T-helper 2 cell (primary cell): ENCODE data around the gene IKZF5.

Experiments
- DNase-seq, 5 experiments: peaks; one replicate each; pipeline versions ENCODE4 v3.0.0 to v3.0.0-alpha.2; 2012 to 2022

The IKZF5 gene

GRCh38 chr10:122980209-122981065 lies 28.2 kb downstream of the IKZF5 start, which contains the start of gene PSTK:
Gene PSTK (plus strand): TSS chr10:122980401. CDS start chr10:122980480, 79 bp downstream.
- DNase-seq, result peak; percentile 67 to 95 (median 82)

GRCh38 chr10:122974543-122975064 lies 34.0 kb downstream of the IKZF5 start:
- DNase-seq, result no peak

DNA sequence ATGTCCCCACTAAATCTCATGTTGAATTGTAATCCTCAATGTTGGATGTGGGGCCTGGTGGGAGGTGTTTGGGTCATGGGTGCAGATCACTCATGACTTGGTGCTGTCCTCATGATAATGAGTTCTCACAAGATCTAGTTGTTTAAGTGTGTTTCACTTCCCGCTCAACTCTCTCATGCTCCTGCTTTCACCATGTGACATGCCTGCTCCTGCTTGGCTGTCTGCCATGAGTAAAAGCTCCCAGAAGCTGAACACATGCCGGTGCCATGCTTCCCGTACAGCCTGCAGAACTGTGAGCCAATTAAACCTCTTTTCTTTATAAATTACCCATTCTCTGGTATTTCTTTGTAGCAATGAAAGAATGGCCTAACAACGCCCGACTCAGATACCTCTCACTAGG lies 34.6 kb downstream of the IKZF5 start:
- no peak for DNase-seq

- DNase-seq, result no peak
Measured at GRCh38 chr10:122968698-122969097, 39.9 kb downstream of the IKZF5 start.

DNA sequence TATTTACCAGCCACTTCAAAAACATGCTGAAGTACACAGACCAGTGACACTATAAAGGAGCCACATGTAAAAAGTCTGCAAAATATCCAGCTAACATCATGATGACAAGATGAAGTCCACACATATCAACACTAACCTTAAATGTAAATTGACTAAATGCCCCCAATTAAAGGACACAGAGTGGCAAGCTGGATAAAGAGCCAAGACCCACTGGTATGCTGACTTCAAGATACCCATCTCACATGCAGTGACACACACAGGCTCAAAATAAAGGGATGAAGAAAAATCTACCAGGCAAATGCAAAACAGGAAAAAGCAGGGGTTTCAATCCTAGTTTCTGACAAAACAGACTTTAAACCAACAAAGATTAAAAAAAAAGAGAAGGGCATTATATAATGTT lies 41.7 kb downstream of the IKZF5 start:
- DNase-seq, result no peak

DNA sequence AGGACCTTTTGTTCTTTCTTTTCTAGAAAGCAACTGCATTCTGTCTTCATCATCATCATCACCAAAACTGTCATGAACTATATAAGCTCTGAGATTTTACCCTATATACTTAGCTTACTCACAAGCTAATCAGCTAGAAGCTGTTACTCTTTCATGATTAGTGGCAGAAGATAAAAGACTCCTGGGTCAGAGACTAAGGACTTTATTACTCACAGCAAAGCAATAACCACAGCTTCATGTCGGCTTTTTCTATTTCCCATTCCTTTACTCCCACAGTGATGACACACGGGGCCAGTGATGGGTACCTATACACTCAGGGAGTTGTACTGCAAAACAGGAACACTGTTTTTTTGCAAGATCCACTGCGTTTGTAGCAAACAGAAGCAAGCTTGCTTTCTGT lies 46.2 kb downstream of the IKZF5 start:
- DNase-seq, result no peak

DNA sequence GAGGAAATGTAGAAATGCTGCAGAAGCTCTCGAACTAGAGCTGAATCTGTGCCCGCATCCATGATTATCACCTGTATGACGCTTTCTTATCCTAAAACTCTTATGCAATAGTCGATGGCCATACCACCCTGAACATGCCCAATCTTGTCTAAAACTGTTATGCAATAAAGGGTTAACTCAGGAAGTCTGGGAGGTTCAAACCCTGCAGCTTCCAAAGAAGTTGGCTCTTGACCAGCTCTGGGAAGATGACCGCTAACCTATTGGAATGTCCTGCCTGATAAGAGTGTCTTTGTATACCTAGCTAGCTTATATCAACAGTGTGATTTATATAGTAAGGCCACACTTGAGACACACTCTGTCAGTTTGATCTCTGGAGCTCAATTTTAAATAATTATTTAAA lies 51.1 kb downstream of the IKZF5 start:
- DNase-seq, result no peak

- DNase-seq, result no peak
Measured at GRCh38 chr10:122955892-122956291, 52.7 kb downstream of the IKZF5 start.

DNA sequence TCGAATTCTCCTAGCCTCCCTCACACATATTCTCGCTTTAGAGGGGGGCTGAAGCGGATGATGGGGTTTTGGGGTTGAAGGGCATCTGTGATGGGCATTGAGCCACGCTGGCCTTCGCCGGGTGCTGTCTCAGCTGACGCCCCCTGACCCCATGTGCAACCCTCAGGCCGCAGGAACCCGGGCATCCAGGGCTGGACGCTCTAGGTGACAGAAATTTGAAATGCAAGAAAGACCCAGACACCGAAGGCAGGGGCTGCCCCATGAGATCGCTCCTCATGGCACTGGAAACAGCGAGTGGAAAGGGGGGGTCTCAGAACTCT lies 53.9 kb downstream of the IKZF5 start:
- DNase-seq, result no peak

GRCh38 chr10:122953902-122954730 lies 54.5 kb downstream of the IKZF5 start, which contains the start of gene C10orf88:
Gene C10orf88 (minus strand): TSS chr10:122954227. CDS start chr10:122954178, 49 bp downstream.
- peak; percentile 95 to 99 (median 97) for DNase-seq

GRCh38 chr10:122949296-122949695 lies 59.3 kb downstream of the IKZF5 start:
- DNase-seq, result no peak
